ENCODE measurements around the gene RYR3. TPM values are rescaled to one million over a fixed set of nuclear protein-coding genes. Genes with fewer than 3 reads are reported as not detected.

RYR3 gene
- total RNA-seq, 1 donor from 2014 or later = 2.2 TPM

DNA sequence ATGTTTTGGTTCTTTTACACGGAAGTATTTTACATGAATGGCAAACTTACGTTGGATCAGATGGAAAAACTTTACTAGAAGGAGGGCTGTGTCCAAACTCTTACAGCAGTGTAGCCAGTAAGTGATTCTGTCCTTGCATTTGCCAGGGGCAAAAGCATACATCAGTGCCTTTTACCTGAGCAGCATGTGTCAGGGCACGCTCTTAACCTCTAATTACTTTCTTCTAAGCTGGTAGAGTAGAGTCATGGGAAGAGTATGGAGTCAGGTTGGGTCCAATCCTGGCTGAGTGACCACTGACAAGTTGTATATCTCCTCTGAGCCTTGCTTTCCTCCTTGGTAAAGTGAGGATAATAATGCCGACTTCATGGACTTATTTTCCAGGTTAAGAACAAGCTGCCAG lies 47.1 kb downstream of the RYR3 start:
- peaks cover 8% of the 10 kb centered on the region for H3K27me3 Mint-ChIP-seq
- no peaks in the 10 kb centered on the region for H3K36me3 Mint-ChIP-seq
- no peak for DNase-seq (ENCODE audit: extremely low spot score, unreplicated experiment)
- no peak overlapping the region for H3K4me3 Mint-ChIP-seq
- H3K9me3 Mint-ChIP-seq = no peaks in the 10 kb centered on the region
- TF ChIP-seq, protein P1, sequence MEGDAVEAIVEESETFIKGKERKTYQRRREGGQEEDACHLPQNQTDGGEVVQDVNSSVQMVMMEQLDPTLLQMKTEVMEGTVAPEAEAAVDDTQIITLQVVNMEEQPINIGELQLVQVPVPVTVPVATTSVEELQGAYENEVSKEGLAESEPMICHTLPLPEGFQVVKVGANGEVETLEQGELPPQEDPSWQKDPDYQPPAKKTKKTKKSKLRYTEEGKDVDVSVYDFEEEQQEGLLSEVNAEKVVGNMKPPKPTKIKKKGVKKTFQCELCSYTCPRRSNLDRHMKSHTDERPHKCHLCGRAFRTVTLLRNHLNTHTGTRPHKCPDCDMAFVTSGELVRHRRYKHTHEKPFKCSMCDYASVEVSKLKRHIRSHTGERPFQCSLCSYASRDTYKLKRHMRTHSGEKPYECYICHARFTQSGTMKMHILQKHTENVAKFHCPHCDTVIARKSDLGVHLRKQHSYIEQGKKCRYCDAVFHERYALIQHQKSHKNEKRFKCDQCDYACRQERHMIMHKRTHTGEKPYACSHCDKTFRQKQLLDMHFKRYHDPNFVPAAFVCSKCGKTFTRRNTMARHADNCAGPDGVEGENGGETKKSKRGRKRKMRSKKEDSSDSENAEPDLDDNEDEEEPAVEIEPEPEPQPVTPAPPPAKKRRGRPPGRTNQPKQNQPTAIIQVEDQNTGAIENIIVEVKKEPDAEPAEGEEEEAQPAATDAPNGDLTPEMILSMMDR (conservative IDR thresholded peaks at IDR 0.05) = no peak
- no peaks in the 10 kb centered on the region for H3K4me1 Mint-ChIP-seq (ENCODE audit: unreplicated experiment)
- no peak overlapping the region for H3K27ac Mint-ChIP-seq

DNA sequence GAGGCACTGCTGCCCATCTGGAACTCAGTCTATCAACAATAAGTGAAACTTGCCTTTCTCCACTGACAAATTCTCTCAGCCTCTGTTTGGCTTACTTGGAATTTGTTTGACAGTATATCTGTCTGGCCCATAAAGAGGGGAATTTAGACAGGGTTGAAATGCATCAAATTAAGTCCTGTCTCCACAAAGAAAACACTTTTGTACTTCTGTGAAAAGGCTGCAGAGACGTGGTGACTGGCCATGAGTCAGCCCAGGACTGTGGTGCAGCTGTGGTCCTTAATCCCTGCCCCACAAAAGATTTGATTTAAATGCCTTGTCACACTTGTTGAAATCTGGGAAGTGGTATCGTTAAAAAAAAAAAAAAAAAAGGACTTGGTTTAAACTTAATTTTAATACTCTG lies 47.5 kb downstream of the RYR3 start:
- no peaks in the 10 kb centered on the region for H3K9me3 Mint-ChIP-seq
- no peak overlapping the region for H3K27ac Mint-ChIP-seq
- TF ChIP-seq, protein P1 (conservative IDR thresholded peaks at IDR 0.05) = no peak
- H3K36me3 Mint-ChIP-seq = no peaks in the 10 kb centered on the region
- H3K27me3 Mint-ChIP-seq = peaks cover 8% of the 10 kb centered on the region
- H3K4me3 Mint-ChIP-seq = no peak overlapping the region
- no peaks in the 10 kb centered on the region for H3K4me1 Mint-ChIP-seq (ENCODE audit: unreplicated experiment)
- no peak for DNase-seq (ENCODE audit: extremely low spot score, unreplicated experiment)

DNA sequence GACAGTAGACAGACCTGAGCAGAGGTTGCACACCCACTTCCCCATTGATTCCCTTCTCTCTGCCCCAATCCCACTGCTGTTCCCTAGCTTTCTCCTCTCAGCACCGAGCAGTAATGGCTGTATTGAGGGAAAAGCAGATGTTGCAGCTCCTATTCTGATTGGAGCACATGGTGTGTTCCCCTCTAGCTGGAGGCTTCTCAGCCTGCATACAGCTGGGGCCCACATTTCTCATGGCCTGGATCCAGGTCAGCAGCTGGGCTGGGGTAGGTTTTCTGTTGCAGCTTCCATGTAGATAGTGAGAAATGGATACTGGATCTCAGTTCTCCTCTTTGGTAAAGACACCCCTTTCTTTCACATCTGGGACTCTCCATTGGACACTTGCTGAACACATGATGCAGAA lies 50.1 kb downstream of the RYR3 start:
- H3K27me3 Mint-ChIP-seq = peaks cover 4% of the 10 kb centered on the region
- no peaks in the 10 kb centered on the region for H3K9me3 Mint-ChIP-seq
- no peak overlapping the region for H3K27ac Mint-ChIP-seq
- H3K4me3 Mint-ChIP-seq = no peak overlapping the region
- no peaks in the 10 kb centered on the region for H3K4me1 Mint-ChIP-seq (ENCODE audit: unreplicated experiment)
- no peak for DNase-seq (ENCODE audit: extremely low spot score, unreplicated experiment)
- no peaks in the 10 kb centered on the region for H3K36me3 Mint-ChIP-seq
- TF ChIP-seq, protein P1 (conservative IDR thresholded peaks at IDR 0.05) = no peak

DNA sequence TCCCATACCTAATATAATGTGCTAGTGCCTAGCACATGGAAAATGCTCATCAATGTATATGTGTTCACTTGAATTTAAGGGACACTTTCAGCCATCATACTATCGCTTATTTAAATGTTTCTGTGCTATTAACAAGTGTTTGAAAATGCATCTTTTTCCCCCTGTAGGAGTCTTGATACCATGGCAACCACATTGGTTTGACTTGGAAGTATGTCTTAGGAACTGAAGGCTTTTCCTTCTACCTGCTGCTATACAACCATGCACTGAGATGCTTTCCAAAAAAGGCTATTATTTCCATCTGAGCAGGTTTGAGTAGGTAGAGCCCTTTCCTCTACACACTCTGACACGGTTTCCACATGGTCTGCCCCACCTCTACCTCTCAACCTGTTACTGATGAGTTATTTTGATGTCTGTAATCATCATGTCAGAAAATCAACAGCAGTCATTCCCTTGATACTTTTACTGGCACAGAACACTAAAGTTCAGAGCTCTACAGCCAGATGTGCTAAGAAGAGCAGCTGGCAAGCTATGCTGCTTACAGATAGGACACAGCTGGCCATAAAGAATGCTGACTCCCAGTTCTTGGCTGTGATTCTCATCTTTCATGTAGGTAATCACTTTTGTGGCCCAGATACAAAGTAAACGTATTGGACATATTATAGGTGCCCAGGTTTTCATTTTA lies 59.3 kb downstream of the RYR3 start:
- DNase-seq (ENCODE audit: extremely low spot score, unreplicated experiment) = no peak
- TF ChIP-seq, protein P1 (conservative IDR thresholded peaks at IDR 0.05) = no peak
- H3K27me3 Mint-ChIP-seq = peaks cover 20% of the 10 kb centered on the region
- no peak overlapping the region for H3K27ac Mint-ChIP-seq
- H3K4me1 Mint-ChIP-seq (ENCODE audit: unreplicated experiment) = peaks cover 5% of the 10 kb centered on the region
- no peaks in the 10 kb centered on the region for H3K36me3 Mint-ChIP-seq
- no peak overlapping the region for H3K4me3 Mint-ChIP-seq
- H3K9me3 Mint-ChIP-seq = no peaks in the 10 kb centered on the region

DNA sequence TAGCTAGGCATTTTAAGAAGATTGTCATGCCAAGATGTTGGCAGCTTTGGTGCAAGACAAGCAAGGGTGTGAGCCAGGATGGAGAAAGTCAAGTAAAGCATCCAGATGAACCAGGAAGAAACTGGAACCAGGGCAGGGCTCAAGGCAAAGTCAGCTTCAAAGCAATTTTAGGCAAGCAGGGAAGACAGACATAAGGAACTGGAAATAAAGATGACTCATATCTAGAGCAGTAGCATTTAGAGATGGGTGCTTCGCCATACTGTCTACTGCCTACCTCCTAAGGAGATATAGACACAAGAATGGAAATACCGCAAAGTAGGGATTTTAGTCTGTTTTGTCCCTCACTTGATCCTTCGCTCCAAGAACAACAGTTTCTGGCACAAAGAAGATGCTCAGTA lies 59.9 kb downstream of the RYR3 start:
- Mint-ChIP-seq H3K36me3 (no peaks in the 10 kb centered on the region), H3K4me1 (ENCODE audit: unreplicated experiment) (peaks cover 5% of the 10 kb centered on the region), H3K27ac (no peak overlapping the region), H3K4me3 (no peak overlapping the region), H3K27me3 (peaks cover 20% of the 10 kb centered on the region), H3K9me3 (no peaks in the 10 kb centered on the region)
- DNase-seq (ENCODE audit: extremely low spot score, unreplicated experiment) = no peak
- TF ChIP-seq, protein P1 (conservative IDR thresholded peaks at IDR 0.05) = no peak

Data from type B pancreatic cell (in vitro differentiated cells).